K562 (cell line): ENCODE measurements around the gene NEU3. TPM values are rescaled to one million over a fixed set of nuclear protein-coding genes. Genes with fewer than 3 reads are reported as not detected.

ENCODE experiments used
- ELK3 ChIP-seq: fragments of 450-650 bp; formaldehyde crosslinking; IDR thresholded peaks from 2 replicates; pipeline ENCODE4 v1.4.0; 2020; ENCODE audit warnings: mild to moderate bottlenecking
- FOSL1 ChIP-seq: fragments of 200-800 bp; sonication (Bioruptor generic); conservative IDR thresholded peaks from 2 replicates; pipeline ENCODE4 v1.6.1; 2016; ENCODE audit warnings: missing genetic modification characterization, missing compliant biosample characterization
- HDGF ChIP-seq: fragments of 450-650 bp; IDR thresholded peaks from 2 replicates; pipeline ENCODE4 v1.6.1; 2016
- HIVEP1 ChIP-seq: fragments of 250-450 bp; sonication (Bioruptor Pico); IDR thresholded peaks from 2 replicates; pipeline ENCODE4 v1.4.0; 2020; ENCODE audit warnings: mild to moderate bottlenecking
- HMG20B ChIP-seq: fragments of 250-450 bp; sonication (Bioruptor Pico); IDR thresholded peaks from 2 replicates; pipeline ENCODE4 v1.5.0; 2021; ENCODE audit warnings: mild to moderate bottlenecking
- HNRNPK ChIP-seq: fragments of 200-400 bp; formaldehyde crosslinking; IDR thresholded peaks from one replicate; pipeline ENCODE4 v1.6.1; 2018; ENCODE audit warnings: mild to moderate bottlenecking, low read depth, low read length; ENCODE audit not compliant: poor library complexity, severe bottlenecking
- HNRNPLL ChIP-seq: fragments of 200-400 bp; formaldehyde crosslinking; IDR thresholded peaks from 2 replicates; pipeline ENCODE4 v1.6.1; 2017; ENCODE audit warnings: low read length, low read depth, mild to moderate bottlenecking; ENCODE audit not compliant: poor library complexity, severe bottlenecking
- MBD2 ChIP-seq: sonication (generic); IDR thresholded peaks from 2 replicates; pipeline ENCODE4 v1.6.1; 2016; ENCODE audit warnings: low read depth, borderline replicate concordance
- MCM2 ChIP-seq: fragments of 450-650 bp; IDR thresholded peaks from 2 replicates; pipeline ENCODE4 v1.6.1; 2017; ENCODE audit warnings: low read depth, mild to moderate bottlenecking
- MEIS2 ChIP-seq: fragments of 450-650 bp; IDR thresholded peaks from 2 replicates; pipeline ENCODE4 v1.6.1; 2014; ENCODE audit warnings: mild to moderate bottlenecking; ENCODE audit not compliant: partially characterized antibody
- NFIC ChIP-seq: fragments of 450-650 bp; IDR thresholded peaks from 2 replicates; pipeline ENCODE4 v1.6.1; 2017; ENCODE audit warnings: mild to moderate bottlenecking, inconsistent platforms
- PHB ChIP-seq: fragments of 250-450 bp; sonication (Bioruptor Pico); IDR thresholded peaks from 2 replicates; pipeline ENCODE4 v1.5.0; 2021
- PML ChIP-seq: IDR thresholded peaks from 2 replicates; pipeline ENCODE4 v1.6.1; 2012; ENCODE audit warnings: low read length, inconsistent platforms
- POLR2AphosphoS2 ChIP-seq: IDR thresholded peaks from 2 replicates; pipeline ENCODE4 v1.6.1; 2012; ENCODE audit warnings: low read length, improper control_type of control experiment
- PTTG1 ChIP-seq: fragments of 450-650 bp; IDR thresholded peaks from 2 replicates; pipeline ENCODE4 v1.6.1; 2016; ENCODE audit warnings: low read depth, mild to moderate bottlenecking, missing genetic modification characterization, missing compliant biosample characterization
- RCOR1 ChIP-seq, 2 experiments: IDR thresholded peaks; 2 replicates each; pipeline ENCODE4 v1.6.1; 2012; ENCODE audit warnings: low read depth in 2 of 2, low read length in 2 of 2, borderline replicate concordance in 1 of 2, improper control_type of control experiment in 1 of 2
- RFX5 ChIP-seq: IDR thresholded peaks from 2 replicates; pipeline ENCODE4 v1.6.1; 2011; ENCODE audit warnings: low read depth, mild to moderate bottlenecking, improper control_type of control experiment, low read length
- SIN3B ChIP-seq: fragments of 450-650 bp; IDR thresholded peaks from 2 replicates; pipeline ENCODE4 v1.6.1; 2017; ENCODE audit warnings: low read depth, mild to moderate bottlenecking, moderate library complexity
- TARDBP ChIP-seq: fragments of 450-650 bp; IDR thresholded peaks from 2 replicates; pipeline ENCODE4 v1.6.1; 2016
- TCF7L2 ChIP-seq: fragments of 150-350 bp; IDR thresholded peaks from 2 replicates; pipeline ENCODE4 v1.6.1; 2016; ENCODE audit warnings: low read depth, mild to moderate bottlenecking, low read length, moderate library complexity
- ZBTB11 ChIP-seq, 3 experiments: fragments of 200-800 bp in 1 of 3; fragments of 250-450 bp in 1 of 3; fragments of 450-650 bp in 1 of 3; sonication (Bioruptor Pico) in 1 of 3; sonication (Bioruptor generic) in 1 of 3; formaldehyde crosslinking in 1 of 3; IDR thresholded peaks; 2 replicates each; pipeline versions ENCODE4 v1.6.1 to v1.8.0; 2016 to 2022; ENCODE audit warnings: mild to moderate bottlenecking in 2 of 3, missing genetic modification characterization in 2 of 3, missing compliant biosample characterization in 1 of 3, moderate library complexity in 1 of 3
- ZKSCAN1 ChIP-seq: fragments of 150-350 bp; IDR thresholded peaks from 2 replicates; pipeline ENCODE4 v1.6.1; 2016; ENCODE audit warnings: low read depth, low read length
- ZNF134 ChIP-seq: fragments of 250-450 bp; sonication (Bioruptor Pico); conservative IDR thresholded peaks from 2 replicates; pipeline ENCODE4 v1.4.0; 2020
- ZNF140 ChIP-seq: fragments of 250-450 bp; sonication (Bioruptor Pico); IDR thresholded peaks from 2 replicates; pipeline ENCODE4 v1.8.0; 2021; ENCODE audit warnings: moderate library complexity, mild to moderate bottlenecking, inconsistent platforms
- polyA plus RNA-seq, 8 experiments: library from polyadenylated mRNA; depleted of rRNA in 4 of 8; stranded (reverse) in 5 of 8; unstranded in 3 of 8; fragments of >200 nt; fragmentation: Nextera tagmentation in 2 of 8; fragmentation: Illumina TruSeq in 1 of 8; extraction: Ambion mirVana in 2 of 8; extraction: Trizol in 1 of 8; gene quantifications; 2 replicates each; pipeline versions ENCODE4 v1.2.1 to v1.2.3, GENCODE V29; 2011 to 2014; ENCODE audit warnings: inconsistent platforms in 1 of 8, missing spikeins in 1 of 8
- total RNA-seq, 7 experiments: library from RNA; depleted of rRNA in 6 of 7; stranded (reverse); fragments of >200 nt in 6 of 7; fragmentation: Illumina TruSeq in 2 of 7; extraction: Trizol in 2 of 7; gene quantifications; 2 replicates each; pipeline versions ENCODE4 v1.2.1 to v1.2.3, GENCODE V29; 2011 to 2021; ENCODE audit warnings: low replicate concordance in 1 of 7

The NEU3 gene
- total and polyA plus RNA-seq, 9 of the 15 experiments (the other 6 are each of a cell fraction or from before 2014, with no cell fraction given) = 6.2 to 41.3 (median 31.1) TPM

GRCh38 chr11:75013051-75013450 lies 24.3 kb downstream of the NEU3 start (continued):
- no peak for TF ChIP-seq ZNF134 (CRISPR knock-in tag)
- TF ChIP-seq ZKSCAN1 = no peak
- TF ChIP-seq HIVEP1 (CRISPR knock-in tag) = no peak
- no peak for TF ChIP-seq MCM2
- no peak for TF ChIP-seq SIN3B
- TF ChIP-seq HDGF = no peak
- TF ChIP-seq ZNF140 (CRISPR knock-in tag) = no peak
- TF ChIP-seq MBD2 = no peak
- no peak for TF ChIP-seq PML
- no peak for TF ChIP-seq HNRNPLL
- no peak for TF ChIP-seq PHB
- TF ChIP-seq FOSL1 = peak; percentile 82
- TF ChIP-seq RCOR1 (IDR thresholded peaks at IDR 0.05; ENCODE audit: borderline replicate concordance in 1 of 2, low read depth in 2 of 2, low read length in 2 of 2) = peak in 1 of 2 experiments; percentile 63; a peak in 1 of 4 replicates
- TF ChIP-seq HNRNPK = no peak
- peak; percentile 79; the same call in 1 of the 2 replicates for TF ChIP-seq TCF7L2
- no peak for TF ChIP-seq ZBTB11 (CRISPR knock-in tag; IDR thresholded peaks at IDR 0.05)
- no peak for TF ChIP-seq PTTG1 (tag)
- TF ChIP-seq RFX5 = no peak
- no peak for TF ChIP-seq ELK3 (CRISPR knock-in tag)
- peak; percentile 35; the same call in 1 of the 2 replicates for TF ChIP-seq NFIC
- peak; percentile 96 for TF ChIP-seq MEIS2
- no peak for TF ChIP-seq TARDBP
- no peak for TF ChIP-seq HMG20B (CRISPR knock-in tag)
- TF ChIP-seq POLR2AphosphoS2 = no peak
